MCF 10A (cell line): ENCODE measurements around the gene MRPL52. TPM values are rescaled to one million over a fixed set of nuclear protein-coding genes. Genes with fewer than 3 reads are reported as not detected.
A peak's percentile ranks its signal among the peaks of the same experiment; 100 is the strongest.
"Not testable (repeated sequence)": the region's sequence is repeated elsewhere in the genome, so short reads cannot be mapped to it uniquely, and the experiment has no call there.

ENCODE experiments used
- BruUV-seq: library from RNA; stranded (reverse); fragments of 400-500 nt; replicated peaks from 2 replicates; lab custom pipeline; 2021; lab: Mats Ljungman, UMichigan
- CTCF ChIA-PET: fragments of 300-600 bp; sonication (Branson Sonifier 250); formaldehyde crosslinking; extraction: SDS; loops from one replicate; lab custom pipeline; 2021; ENCODE audit warnings: antibody characterized with exemption, inconsistent platforms; lab: Yijun Ruan, JAX
- POLR2A ChIA-PET: fragments of 300-600, 350-650 bp; sonication (Branson Sonifier 250); formaldehyde crosslinking; extraction: SDS; loops from one replicate; lab custom pipeline; 2020; ENCODE audit warnings: antibody characterized with exemption, inconsistent platforms; lab: Yijun Ruan, JAX
- DNase-seq: peaks from one replicate; pipeline ENCODE4 v3.0.0-alpha.2; 2018; ENCODE audit not compliant: unreplicated experiment
- H3K27ac Mint-ChIP-seq: one replicate; pipeline ENCODE4 v1.8.0; 2022; ENCODE audit warnings: mild to moderate bottlenecking, low read depth, mixed read lengths; ENCODE audit not compliant: unreplicated experiment
- H3K27me3 Mint-ChIP-seq: one replicate; pipeline ENCODE4 v1.8.0; 2022; ENCODE audit warnings: mixed read lengths; ENCODE audit not compliant: insufficient read depth, unreplicated experiment
- H3K36me3 Mint-ChIP-seq: one replicate; pipeline ENCODE4 v1.8.0; 2022; ENCODE audit warnings: mild to moderate bottlenecking, moderate library complexity, mixed read lengths; ENCODE audit not compliant: insufficient read depth, unreplicated experiment
- H3K4me1 Mint-ChIP-seq: one replicate; pipeline ENCODE4 v1.8.0; 2022; ENCODE audit warnings: mixed read lengths; ENCODE audit not compliant: insufficient read depth, unreplicated experiment
- H3K4me3 Mint-ChIP-seq: one replicate; pipeline ENCODE4 v1.8.0; 2022; ENCODE audit warnings: mild to moderate bottlenecking, moderate library complexity, mixed read lengths; ENCODE audit not compliant: unreplicated experiment
- H3K9me3 Mint-ChIP-seq: one replicate; pipeline ENCODE4 v1.8.0; 2022; ENCODE audit warnings: mixed read lengths; ENCODE audit not compliant: unreplicated experiment
- intact Hi-C: fragments of 100-400 bp; cut with micrococcal nuclease; formaldehyde crosslinking; loops from 2 replicates; pipeline ENCODE4 v1.14.1; 2022
- total RNA-seq: library from RNA; stranded (reverse); gene quantifications from 2 replicates; pipeline ENCODE4 v1.2.3, GENCODE V29; 2022
- TF ChIP-seq, protein P1 (sequence below): fragments of 200-600 bp; IDR thresholded peaks from one replicate; pipeline ENCODE4 v1.8.0; 2022; ENCODE audit warnings: antibody characterized with exemption, mild to moderate bottlenecking; ENCODE audit not compliant: unreplicated experiment

Gene MRPL52
- total RNA-seq, 1 experiment from 2014 or later, result 172 TPM

DNA sequence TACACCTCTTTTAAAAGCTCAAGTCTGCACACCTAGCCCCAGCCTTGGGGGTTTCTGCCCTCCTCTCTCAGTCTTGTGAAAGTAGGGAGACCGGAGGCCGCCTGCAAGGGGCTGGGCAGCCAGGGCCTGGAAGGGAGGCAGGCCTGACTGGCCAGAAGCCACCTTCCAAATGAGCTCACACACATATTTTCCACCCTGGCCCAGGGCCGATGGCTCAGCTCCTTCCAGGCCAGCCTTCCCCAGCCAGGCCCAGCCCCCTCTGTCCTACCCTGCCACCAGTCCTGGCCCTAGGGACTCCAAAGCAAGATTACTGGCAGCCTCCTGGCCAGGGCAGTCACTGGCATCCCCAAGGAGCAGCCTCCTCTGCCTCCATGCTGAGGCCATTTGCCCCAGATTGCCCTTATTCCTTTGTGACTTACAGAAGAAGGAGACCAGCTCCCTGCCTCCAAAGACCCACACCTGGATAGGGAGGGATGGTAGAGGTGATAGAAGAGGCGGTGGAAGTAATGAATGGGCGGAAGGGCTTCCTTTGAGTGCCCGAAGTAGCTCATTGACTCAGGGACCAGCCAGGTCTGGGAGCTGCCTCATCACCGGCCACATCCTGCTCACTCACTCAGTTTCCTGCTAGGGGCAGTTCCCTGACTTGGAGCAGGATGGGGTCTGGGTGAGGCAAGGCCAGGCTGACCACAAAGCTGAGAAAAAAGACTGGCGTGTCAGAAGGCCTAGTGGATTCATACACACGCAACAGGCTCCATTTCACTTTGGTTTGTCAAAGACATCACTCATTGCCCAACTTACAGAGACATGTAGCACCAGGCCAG is 21.5 kb downstream of the MRPL52 start:
- Mint-ChIP-seq H3K36me3 (peaks cover 10% of the 10 kb centered on the region), H3K27me3 (no peaks in the 10 kb centered on the region), H3K4me3 (no peak overlapping the region), H3K9me3 (no peaks in the 10 kb centered on the region), H3K4me1 (peaks cover 25% of the 10 kb centered on the region), H3K27ac (peak overlapping the region; percentile 75)
- BruUV-seq, result no TSS peak
- POLR2A ChIA-PET, result interaction anchor here (0.6 to 8.5 kb wide), 8 partner anchors 12 to 126 kb away, joined by 3 to 142 read pairs (median 4); partner anchors contain the start of genes LRP10, MMP14, MRPL52 and OXA1L
- peak; percentile 45 for DNase-seq
- intact Hi-C loops, result loop anchor here (10.0 kb wide), 1 partner anchor 456 kb away; no protein-coding TSS in a partner anchor
- TF ChIP-seq, protein P1, sequence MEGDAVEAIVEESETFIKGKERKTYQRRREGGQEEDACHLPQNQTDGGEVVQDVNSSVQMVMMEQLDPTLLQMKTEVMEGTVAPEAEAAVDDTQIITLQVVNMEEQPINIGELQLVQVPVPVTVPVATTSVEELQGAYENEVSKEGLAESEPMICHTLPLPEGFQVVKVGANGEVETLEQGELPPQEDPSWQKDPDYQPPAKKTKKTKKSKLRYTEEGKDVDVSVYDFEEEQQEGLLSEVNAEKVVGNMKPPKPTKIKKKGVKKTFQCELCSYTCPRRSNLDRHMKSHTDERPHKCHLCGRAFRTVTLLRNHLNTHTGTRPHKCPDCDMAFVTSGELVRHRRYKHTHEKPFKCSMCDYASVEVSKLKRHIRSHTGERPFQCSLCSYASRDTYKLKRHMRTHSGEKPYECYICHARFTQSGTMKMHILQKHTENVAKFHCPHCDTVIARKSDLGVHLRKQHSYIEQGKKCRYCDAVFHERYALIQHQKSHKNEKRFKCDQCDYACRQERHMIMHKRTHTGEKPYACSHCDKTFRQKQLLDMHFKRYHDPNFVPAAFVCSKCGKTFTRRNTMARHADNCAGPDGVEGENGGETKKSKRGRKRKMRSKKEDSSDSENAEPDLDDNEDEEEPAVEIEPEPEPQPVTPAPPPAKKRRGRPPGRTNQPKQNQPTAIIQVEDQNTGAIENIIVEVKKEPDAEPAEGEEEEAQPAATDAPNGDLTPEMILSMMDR, result no peak
- CTCF ChIA-PET, result interaction anchor here (0.5 to 11.5 kb wide), 25 partner anchors 8 to 1726 kb away, joined by 3 to 330 read pairs (median 6); partner anchors contain the start of genes LRP10, MMP14 and MRPL52

DNA sequence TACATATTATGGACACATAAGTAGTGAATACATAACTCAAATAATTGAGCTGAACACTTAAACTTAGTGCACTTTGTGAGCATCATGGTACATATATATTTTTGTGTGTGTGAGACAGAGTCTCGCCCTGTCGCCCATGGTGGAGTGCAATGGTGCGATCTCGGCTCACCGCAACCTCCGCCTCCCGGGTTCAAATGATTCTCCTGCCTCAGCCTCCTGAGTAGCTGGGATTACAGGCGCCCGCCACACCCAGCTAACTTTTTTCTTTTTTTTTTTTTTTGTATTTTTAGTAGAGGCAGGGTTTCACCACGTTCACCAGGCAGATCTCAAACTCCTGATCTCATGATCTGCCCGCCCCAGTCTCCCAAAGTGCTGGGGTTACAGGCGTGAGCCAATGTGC is 22.5 kb downstream of the MRPL52 start:
- ChIA-PET POLR2A (interaction anchor here (0.8 to 8.5 kb wide), 6 partner anchors 13 to 193 kb away, joined by 3 to 142 read pairs (median 6); partner anchors contain the start of genes MMP14 and MRPL52), CTCF (interaction anchor here (0.6 to 11.5 kb wide), 44 partner anchors 15 to 1426 kb away, joined by 3 to 330 read pairs (median 7); partner anchors contain the start of genes LRP10, MMP14, MRPL52 and OXA1L)
- BruUV-seq, H3K27me3 Mint-ChIP-seq, H3K4me3 Mint-ChIP-seq, H3K36me3 Mint-ChIP-seq, DNase-seq, H3K9me3 Mint-ChIP-seq: not testable (repeated sequence)
- H3K27ac Mint-ChIP-seq, result peak overlapping the region; percentile 75
- H3K4me1 Mint-ChIP-seq, result peaks cover 25% of the 10 kb centered on the region
- intact Hi-C loops, result loop anchor here (2.0 to 10.0 kb wide), 3 partner anchors 15 to 457 kb away; partner anchors contain the start of gene MMP14

DNA sequence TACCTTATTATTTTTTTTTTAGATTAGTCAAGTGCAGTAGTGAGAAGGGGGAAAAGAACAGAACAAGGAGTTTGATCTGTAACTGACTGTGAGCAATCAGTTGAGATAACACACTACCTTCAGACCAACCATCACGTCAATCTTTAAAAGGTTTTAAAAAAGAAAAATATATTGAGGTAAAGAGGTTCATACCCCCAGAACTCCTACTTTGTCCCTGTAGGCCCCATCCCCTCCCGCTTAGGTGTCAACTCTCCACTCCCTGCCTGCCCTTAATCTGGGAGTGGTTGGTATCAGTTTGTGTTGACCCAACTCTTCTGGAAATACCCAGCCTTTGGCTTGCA is 22.9 kb downstream of the MRPL52 start:
- Mint-ChIP-seq H3K4me1 (peaks cover 25% of the 10 kb centered on the region), H3K36me3 (no peaks in the 10 kb centered on the region), H3K27me3 (no peaks in the 10 kb centered on the region), H3K4me3 (no peak overlapping the region), H3K9me3 (no peaks in the 10 kb centered on the region), H3K27ac (peak overlapping the region; percentile 64)
- TF ChIP-seq, protein P1, result no peak
- no TSS peak for BruUV-seq
- intact Hi-C loops, result loop anchor here (2.0 to 10.0 kb wide), 3 partner anchors 16 to 458 kb away; partner anchors contain the start of gene MMP14
- CTCF ChIA-PET, result interaction anchor here (0.5 to 11.5 kb wide), 50 partner anchors 15 to 1426 kb away, joined by 3 to 330 read pairs (median 6); partner anchors contain the start of genes LRP10, MMP14, MRPL52 and OXA1L
- no peak for DNase-seq
- POLR2A ChIA-PET, result interaction anchor here (0.8 to 8.5 kb wide), 6 partner anchors 13 to 193 kb away, joined by 3 to 142 read pairs (median 6); partner anchors contain the start of genes MMP14 and MRPL52

DNA sequence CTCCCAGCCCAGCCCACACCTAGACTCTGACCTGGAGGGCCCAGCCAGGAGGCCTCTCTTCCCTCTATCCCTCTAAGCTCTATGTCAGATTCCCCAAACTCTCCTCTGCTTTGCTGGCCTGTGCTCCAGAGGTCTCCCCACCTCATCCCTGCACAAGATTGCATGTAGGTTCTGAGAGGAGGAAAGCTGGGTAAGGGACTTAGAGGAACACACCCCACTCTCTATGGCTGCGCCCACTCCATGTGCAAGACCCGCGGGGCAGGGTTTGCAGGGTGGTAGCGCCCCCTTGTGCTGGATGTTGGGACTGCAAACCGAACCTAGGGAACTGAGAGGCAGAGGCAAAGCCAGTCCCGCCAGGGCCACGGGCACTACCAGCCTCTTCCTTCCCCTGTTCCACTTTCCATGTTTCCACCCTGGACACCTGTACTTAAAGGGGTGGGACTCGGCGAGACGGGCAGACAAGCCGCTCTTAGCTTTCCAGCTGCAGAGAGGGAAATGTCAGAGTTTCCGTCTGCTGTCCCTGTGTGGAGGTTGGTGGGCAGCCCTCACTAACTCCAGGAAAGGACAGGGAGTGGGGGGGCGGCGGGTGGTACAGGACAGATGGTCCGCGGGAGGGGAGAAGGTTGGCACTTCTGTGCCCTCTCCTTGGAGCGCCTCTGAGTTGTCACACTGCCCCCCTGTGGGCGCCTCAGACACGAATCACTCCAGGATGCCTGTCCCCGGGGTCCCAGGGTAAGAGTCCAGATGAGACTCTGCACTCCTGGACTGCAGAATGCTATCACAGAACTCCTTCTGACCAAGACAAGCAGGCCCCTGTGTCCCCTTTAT is 23.5 kb downstream of the MRPL52 start:
- peak; percentile 81 for DNase-seq
- BruUV-seq, result no TSS peak
- ChIA-PET CTCF (interaction anchor here (0.5 to 11.5 kb wide), 62 partner anchors 15 to 693 kb away, joined by 3 to 330 read pairs (median 5); partner anchors contain the start of genes DAD1, LRP10, MMP14 and MRPL52), POLR2A (interaction anchor here (0.8 to 8.5 kb wide), 8 partner anchors 14 to 288 kb away, joined by 3 to 142 read pairs (median 6); partner anchors contain the start of genes LRP10, MMP14 and MRPL52)
- H3K9me3 Mint-ChIP-seq, result no peaks in the 10 kb centered on the region
- peak overlapping the region; percentile 70 for H3K4me3 Mint-ChIP-seq
- H3K27ac Mint-ChIP-seq, result peak overlapping the region; percentile 64
- intact Hi-C loops, result loop anchor here (1.0 to 10.0 kb wide), 8 partner anchors 16 to 458 kb away; partner anchors contain the start of gene MMP14
- TF ChIP-seq, protein P1, result peak; percentile 85
- H3K36me3 Mint-ChIP-seq, result no peaks in the 10 kb centered on the region
- H3K4me1 Mint-ChIP-seq, result peaks cover 25% of the 10 kb centered on the region
- H3K27me3 Mint-ChIP-seq, result no peaks in the 10 kb centered on the region

DNA sequence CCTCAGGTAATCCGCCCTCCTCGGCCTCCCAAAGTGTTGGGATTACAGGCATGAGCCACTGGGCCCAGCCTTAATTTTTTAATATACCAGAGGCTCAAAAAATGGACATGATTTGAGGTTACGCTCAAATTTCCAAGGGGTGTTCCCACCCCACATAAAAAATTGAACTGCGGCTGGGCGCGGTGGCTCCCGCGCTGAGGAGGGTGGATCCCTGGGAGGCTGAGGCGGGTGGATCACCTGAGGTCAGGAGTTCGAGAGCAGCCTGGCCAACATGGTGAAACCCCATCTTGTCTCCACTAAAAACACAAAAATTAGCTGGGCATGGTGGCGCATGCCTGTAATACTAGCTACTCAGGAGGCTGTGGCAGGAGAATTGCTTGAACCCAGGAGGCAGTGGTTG is 24.6 kb downstream of the MRPL52 start:
- intact Hi-C loops, result loop anchor here (10.0 kb wide), 1 partner anchor 459 kb away; no protein-coding TSS in a partner anchor
- H3K36me3 Mint-ChIP-seq, H3K27me3 Mint-ChIP-seq, BruUV-seq, H3K9me3 Mint-ChIP-seq, H3K4me3 Mint-ChIP-seq, DNase-seq, H3K27ac Mint-ChIP-seq: not testable (repeated sequence)
- ChIA-PET POLR2A (interaction anchor here (0.6 to 8.5 kb wide), 7 partner anchors 15 to 301 kb away, joined by 3 to 142 read pairs (median 5); partner anchors contain the start of genes LRP10 and MMP14), CTCF (interaction anchor here (0.6 to 11.5 kb wide), 42 partner anchors 13 to 1218 kb away, joined by 3 to 330 read pairs (median 6); partner anchors contain the start of genes DAD1, LRP10, MMP14 and MRPL52)
- peaks cover 17% of the 10 kb centered on the region for H3K4me1 Mint-ChIP-seq
